WTC11 (cell line): Measurements from ENCODE around the gene HNRNPL. TPM values are rescaled to one million over a fixed set of nuclear protein-coding genes. Genes with fewer than 3 reads are reported as not detected.
A peak's percentile ranks its signal among the peaks of the same experiment; 100 is the strongest.

Experiments
- ATAC-seq: fragments of 200-7000 bp; cut with Tn5 transposase; 2 replicates; pipeline ENCODE4 v1.10.0; 2021; ENCODE audit warnings: mild to moderate bottlenecking, moderate library complexity
- CTCF ChIA-PET: fragments of 300-600 bp; sonication (Branson Sonifier 250); formaldehyde crosslinking; loops from one replicate; lab custom pipeline; 2021; ENCODE audit warnings: antibody characterized with exemption; lab: Charles Lee
- POLR2A ChIA-PET: fragments of 350-600 bp; sonication (Branson Sonifier 250); formaldehyde crosslinking; loops from one replicate; lab custom pipeline; 2021; ENCODE audit warnings: antibody characterized with exemption; lab: Charles Lee
- DNase-seq: peaks from one replicate; pipeline ENCODE4 v3.0.0; 2021; ENCODE audit warnings: low spot score
- H3K27ac Mint-ChIP-seq: 2 replicates; pipeline ENCODE4 v1.8.0; 2021; ENCODE audit warnings: mixed read lengths
- H3K27me3 Mint-ChIP-seq: 2 replicates; pipeline ENCODE4 v1.8.0; 2021; ENCODE audit warnings: low read depth, mild to moderate bottlenecking, moderate library complexity, mixed read lengths
- H3K36me3 Mint-ChIP-seq: 2 replicates; pipeline ENCODE4 v1.8.0; 2021; ENCODE audit warnings: mixed read lengths
- H3K4me1 Mint-ChIP-seq: 2 replicates; pipeline ENCODE4 v1.8.0; 2022; ENCODE audit warnings: mixed read lengths
- H3K4me3 Mint-ChIP-seq: 2 replicates; pipeline ENCODE4 v1.8.0; 2021; ENCODE audit warnings: mild to moderate bottlenecking, moderate library complexity, mixed read lengths
- H3K9me3 Mint-ChIP-seq: 2 replicates; pipeline ENCODE4 v1.8.0; 2021; ENCODE audit warnings: mixed read lengths
- AR ChIP-seq: fragments of 250-450 bp; sonication (Bioruptor Pico); IDR thresholded peaks from 2 replicates; pipeline ENCODE4 v1.9.0; 2021; ENCODE audit warnings: mild to moderate bottlenecking
- ATF1 ChIP-seq: sonication (generic); formaldehyde crosslinking; IDR thresholded peaks from 2 replicates; pipeline ENCODE4 v1.8.1; 2023; ENCODE audit warnings: mild to moderate bottlenecking, moderate library complexity, missing genetic modification reagents
- CDX4 ChIP-seq: fragments of 250-450 bp; sonication (Bioruptor Pico); IDR thresholded peaks from 2 replicates; pipeline ENCODE4 v1.9.0; 2021; ENCODE audit warnings: moderate library complexity, mild to moderate bottlenecking, inconsistent platforms, borderline replicate concordance
- CREM ChIP-seq: sonication (generic); formaldehyde crosslinking; IDR thresholded peaks from 2 replicates; pipeline ENCODE4 v1.8.1; 2022; ENCODE audit warnings: mild to moderate bottlenecking, missing genetic modification reagents, moderate library complexity
- CTCF ChIP-seq: fragments of 200-600 bp; IDR thresholded peaks from 2 replicates; pipeline ENCODE4 v1.8.0; 2022; ENCODE audit warnings: antibody characterized with exemption
- EMX1 ChIP-seq: fragments of 250-450 bp; sonication (Bioruptor Pico); IDR thresholded peaks from 2 replicates; pipeline ENCODE4 v1.8.0; 2021; ENCODE audit warnings: mild to moderate bottlenecking
- ETV6 ChIP-seq: sonication (generic); formaldehyde crosslinking; IDR thresholded peaks from 2 replicates; pipeline ENCODE4 v1.8.1; 2022; ENCODE audit warnings: mild to moderate bottlenecking, missing genetic modification reagents
- HMGXB4 ChIP-seq: sonication (generic); formaldehyde crosslinking; IDR thresholded peaks from 2 replicates; pipeline ENCODE4 v1.8.1; 2023; ENCODE audit warnings: mild to moderate bottlenecking, moderate library complexity, missing genetic modification reagents
- IRF1 ChIP-seq: sonication (generic); formaldehyde crosslinking; IDR thresholded peaks from 2 replicates; pipeline ENCODE4 v1.8.0; 2023; ENCODE audit warnings: missing genetic modification reagents
- KAT7 ChIP-seq: sonication (generic); formaldehyde crosslinking; IDR thresholded peaks from 2 replicates; pipeline ENCODE4 v1.8.1; 2023; ENCODE audit warnings: missing genetic modification reagents, mild to moderate bottlenecking, borderline replicate concordance
- MXD4 ChIP-seq: fragments of 250-450 bp; sonication (Bioruptor Pico); IDR thresholded peaks from 2 replicates; pipeline ENCODE4 v1.8.0; 2021; ENCODE audit warnings: mild to moderate bottlenecking, moderate library complexity, borderline replicate concordance
- NFYB ChIP-seq: sonication (generic); formaldehyde crosslinking; conservative IDR thresholded peaks from 2 replicates; pipeline ENCODE4 v1.8.0; 2022; ENCODE audit warnings: low read depth, missing genetic modification reagents
- NR3C1 ChIP-seq: sonication (generic); formaldehyde crosslinking; conservative IDR thresholded peaks from 2 replicates; pipeline ENCODE4 v1.8.1; 2023; ENCODE audit warnings: low read depth, mild to moderate bottlenecking, missing genetic modification reagents
- SMAD3 ChIP-seq: sonication (generic); formaldehyde crosslinking; IDR thresholded peaks from 2 replicates; pipeline ENCODE4 v1.8.0; 2022; ENCODE audit warnings: missing genetic modification reagents, mild to moderate bottlenecking, borderline replicate concordance
- ZNF219 ChIP-seq: sonication (generic); formaldehyde crosslinking; IDR thresholded peaks from 2 replicates; pipeline ENCODE4 v1.8.0; 2023; ENCODE audit warnings: missing genetic modification reagents, mild to moderate bottlenecking, borderline replicate concordance
- ZNF232 ChIP-seq: sonication (generic); formaldehyde crosslinking; IDR thresholded peaks from 2 replicates; pipeline ENCODE4 v1.8.0; 2022; ENCODE audit warnings: mild to moderate bottlenecking, missing genetic modification reagents
- total RNA-seq: library from RNA; stranded (reverse); gene quantifications from 3 replicates; pipeline ENCODE4 v1.2.3, GENCODE V29; 2021

HNRNPL gene
- total RNA-seq, 1 experiment from 2014 or later = 779 TPM

GRCh38 chr19:38853214-38853613, 3.4 kb upstream of the HNRNPL start (continued):
- no peak for TF ChIP-seq CDX4 (CRISPR knock-in tag)
- TF ChIP-seq NFYB (CRISPR knock-in tag) = no peak
- TF ChIP-seq MXD4 (CRISPR knock-in tag) = no peak
- no peak for TF ChIP-seq IRF1 (CRISPR knock-in tag)
- TF ChIP-seq, all 79 proteins: peak for 0

- no peak for ATAC-seq
- Mint-ChIP-seq H3K27me3 (peaks cover 14% of the 10 kb centered on the region), H3K4me3 (peak overlapping the region; percentile 95), H3K27ac (peak overlapping the region; percentile 98), H3K9me3 (peaks cover 12% of the 10 kb centered on the region), H3K36me3 (peaks cover 30% of the 10 kb centered on the region), H3K4me1 (peaks cover 28% of the 10 kb centered on the region)
- ChIA-PET POLR2A (interaction anchor here (0.6 to 2.2 kb wide), 7 partner anchors 10 to 91 kb away, joined by 3 to 7 read pairs (median 3); partner anchors contain the start of genes ECH1, NFKBIB and SIRT2), CTCF (interaction anchor here (0.6 to 3.0 kb wide), 5 partner anchors 17 to 330 kb away, joined by 3 to 26 read pairs (median 14); partner anchors contain the start of genes FBXO17, MRPS12 and SARS2)
- peak; percentile 67 for DNase-seq
- no peak for TF ChIP-seq NR3C1
- TF ChIP-seq ZNF232 (CRISPR knock-in tag) = no peak
- no peak for TF ChIP-seq EMX1 (CRISPR knock-in tag)
- TF ChIP-seq SMAD3 = 0 out of 2 replicates have a peak, but pooled peaks have one; percentile 37
- 0 out of 2 replicates have a peak, but pooled peaks have one; percentile 54 for TF ChIP-seq HMGXB4 (CRISPR knock-in tag)
- 0 out of 2 replicates have a peak, but pooled peaks have one; percentile 5 for TF ChIP-seq ETV6 (CRISPR knock-in tag)
- no peak for TF ChIP-seq ZNF219 (CRISPR knock-in tag)
- TF ChIP-seq KAT7 (CRISPR knock-in tag) = no peak
- no peak for TF ChIP-seq ATF1
- TF ChIP-seq CREM (CRISPR knock-in tag) = no peak
- 0 out of 2 replicates have a peak, but pooled peaks have one; percentile 55 for TF ChIP-seq AR
- TF ChIP-seq CTCF = no peak
Observed at GRCh38 chr19:38852231-38853044, 2.7 kb upstream of the HNRNPL start.
